B cell (primary cell): ENCODE data around the gene BMAL1. TPM values are rescaled to one million over a fixed set of nuclear protein-coding genes. Genes with fewer than 3 reads are reported as not detected.
"Not testable (repeated sequence)": the region's sequence is repeated elsewhere in the genome, so short reads cannot be mapped to it uniquely, and the experiment has no call there.

Experiments used
- ATAC-seq: fragments of 200-7000 bp; cut with Tn5 transposase; one replicate; pipeline ENCODE4 v1.10.0; 2021; ENCODE audit warnings: low read depth, mild to moderate bottlenecking, moderate number of reproducible peaks, moderate library complexity
- CTCF ChIA-PET: fragments of 350-600 bp; sonication (Branson Sonifier 250); formaldehyde crosslinking; loops from one replicate; lab custom pipeline; 2021; ENCODE audit warnings: antibody characterized with exemption, inconsistent platforms; lab: Charles Lee
- POLR2A ChIA-PET: fragments of 350-600 bp; sonication (Branson Sonifier 250); formaldehyde crosslinking; loops from one replicate; lab custom pipeline; 2021; ENCODE audit warnings: antibody characterized with exemption; lab: Charles Lee
- DNase-seq: peaks from one replicate; pipeline ENCODE4 v3.0.0; 2013
- H2AFZ ChIP-seq: 2 replicates; pipeline ENCODE4 v1.6.1; 2012; ENCODE audit warnings: mild to moderate bottlenecking, low read depth, low read length; ENCODE audit not compliant: insufficient read depth, poor library complexity, severe bottlenecking
- H3K27ac ChIP-seq, 2 donors: 1 replicate in 1 of 2; 2 replicates in 1 of 2; pipeline ENCODE4 v1.5.1; 2012 to 2013; ENCODE audit warnings: low read length in 2 of 2, mild to moderate bottlenecking in 2 of 2, moderate library complexity in 1 of 2
- H3K27me3 ChIP-seq, 4 experiments: fragments of 200-600 bp in 1 of 4; sonication (generic) in 1 of 4; replicated peaks in 1 of 4; 1 replicate in 2 of 4; 2 replicates in 2 of 4; pipeline versions ENCODE4 v1.6.1 to v1.7.0; 2013 to 2016; ENCODE audit warnings: low read length in 3 of 4, mild to moderate bottlenecking in 2 of 4, mixed read lengths in 1 of 4, moderate library complexity in 1 of 4; ENCODE audit not compliant: insufficient read depth in 4 of 4, control insufficient read depth in 3 of 4; ENCODE audit errors: control extremely low read depth in 1 of 4
- H3K36me3 ChIP-seq, 2 experiments: replicated peaks in 1 of 2; 1 replicate in 1 of 2; 2 replicates in 1 of 2; pipeline versions ENCODE4 v1.6.1 to v1.7.1; 2013; ENCODE audit warnings: low read length in 1 of 2; ENCODE audit not compliant: insufficient read depth in 2 of 2, control insufficient read depth in 1 of 2; ENCODE audit errors: control extremely low read depth in 1 of 2, extremely low read depth in 1 of 2
- H3K4me1 ChIP-seq, 2 donors: fragments of 200-600 bp in 1 of 2; sonication (generic) in 1 of 2; 1 replicate in 1 of 2; 2 replicates in 1 of 2; pipeline versions ENCODE4 v1.5.1 to v1.6.1; 2013 to 2017; ENCODE audit warnings: low read length in 2 of 2; ENCODE audit not compliant: control insufficient read depth in 2 of 2, insufficient read depth in 2 of 2
- H3K4me2 ChIP-seq: replicated peaks from 2 replicates; pipeline ENCODE3; 2012; ENCODE audit warnings: mild to moderate bottlenecking, low read depth, low read length; ENCODE audit not compliant: poor library complexity, severe bottlenecking
- H3K4me3 ChIP-seq, 5 experiments: fragments of 200-600 bp in 1 of 5; sonication (generic) in 1 of 5; 1 replicate in 3 of 5; 2 replicates in 2 of 5; pipeline versions ENCODE4 v1.5.1 to v1.7.0; 2011 to 2016; ENCODE audit warnings: low read length in 4 of 5, mild to moderate bottlenecking in 4 of 5, low read depth in 2 of 5, control low read depth in 1 of 5, moderate library complexity in 1 of 5; ENCODE audit not compliant: insufficient read depth in 1 of 5; ENCODE audit errors: control extremely low read depth in 1 of 5, extremely low read depth in 1 of 5
- H3K79me2 ChIP-seq: fragments of 200-600 bp; sonication (generic); one replicate; pipeline ENCODE4 v1.6.0; 2016; ENCODE audit warnings: low read length; ENCODE audit not compliant: control insufficient read depth, insufficient read depth
- H3K9ac ChIP-seq: fragments of 200-600 bp; sonication (generic); 2 replicates; pipeline ENCODE4 v1.6.1; 2017; ENCODE audit warnings: mild to moderate bottlenecking, low read length, moderate library complexity
- H3K9me3 ChIP-seq, 3 donors: one replicate each; pipeline versions ENCODE4 v1.6.1 to v1.7.1; 2013; ENCODE audit warnings: low read length in 2 of 3; ENCODE audit not compliant: control insufficient read depth in 2 of 3, insufficient read depth in 1 of 3; ENCODE audit errors: control extremely low read depth in 1 of 3
- H4K20me1 ChIP-seq: 2 replicates; pipeline ENCODE4 v1.6.0; 2012; ENCODE audit warnings: mild to moderate bottlenecking, low read length; ENCODE audit not compliant: insufficient read depth, control insufficient read depth, poor library complexity, severe bottlenecking
- H3K27ac Mint-ChIP-seq: one replicate; pipeline ENCODE4 v1.8.0; 2021; ENCODE audit warnings: mixed read lengths
- H3K27me3 Mint-ChIP-seq: one replicate; pipeline ENCODE4 v1.8.0; 2021; ENCODE audit warnings: mixed read lengths
- H3K4me1 Mint-ChIP-seq: one replicate; pipeline ENCODE4 v1.8.0; 2021; ENCODE audit warnings: mixed read lengths
- H3K4me3 Mint-ChIP-seq: one replicate; pipeline ENCODE4 v1.8.0; 2021; ENCODE audit warnings: mixed read lengths
- H3K9me3 Mint-ChIP-seq: one replicate; pipeline ENCODE4 v1.8.0; 2022; ENCODE audit warnings: mixed read lengths; ENCODE audit not compliant: insufficient read depth
- CTCF ChIP-seq: fragments of 200-600 bp; IDR thresholded peaks from one replicate; pipeline ENCODE4 v1.8.0; 2022; ENCODE audit warnings: antibody characterized with exemption, mild to moderate bottlenecking
- EZH2 ChIP-seq: IDR thresholded peaks from 2 replicates; pipeline ENCODE4 v1.6.1; 2012; ENCODE audit warnings: borderline replicate concordance, low read depth, mild to moderate bottlenecking, moderate library complexity, low read length; ENCODE audit not compliant: insufficient read depth, poor library complexity, severe bottlenecking
- WGBS: methylation state at CpG from one replicate; pipeline ENCODE4 v1.1.5; 2013; ENCODE audit warnings: missing lambda C conversion rate; ENCODE audit not compliant: insufficient coverage; 5-methylcytosine and 5-hydroxymethylcytosine counted together
- intact Hi-C: fragments of 100-400 bp; cut with micrococcal nuclease; formaldehyde crosslinking; loops from one replicate; pipeline ENCODE4 v1.10.0; 2022
- polyA plus RNA-seq: library from polyadenylated mRNA; depleted of rRNA; stranded (reverse); fragments of >200 nt; gene quantifications from 2 replicates; pipeline ENCODE4 v1.2.3, GENCODE V29; 2012
- total RNA-seq, 2 donors: library from RNA; stranded (reverse); fragments of 120-200 nt in 1 of 2; gene quantifications; 1 replicate in 1 of 2; 2 replicates in 1 of 2; pipeline versions ENCODE4 v1.2.3 to v1.2.4, GENCODE V29; 2013 to 2022

Gene BMAL1
- total and polyA plus RNA-seq, 2 donors (not counting 1 experiment from before 2014, with no cell fraction given), result 8.6 to 39.1 TPM

- peaks cover 61% of the 10 kb centered on the region for H3K79me2 ChIP-seq
- peaks cover 28% of the 10 kb centered on the region for H4K20me1 ChIP-seq
- Mint-ChIP-seq H3K9me3 (peaks cover 3% of the 10 kb centered on the region), H3K27me3 (no peaks in the 10 kb centered on the region), H3K27ac (no peak overlapping the region), H3K4me1 (peaks cover 33% of the 10 kb centered on the region), H3K4me3 (no peak overlapping the region)
- no peak overlapping the region for H3K4me3 ChIP-seq
- TF ChIP-seq CTCF (no peak), EZH2 (no peak)
- H3K27me3 ChIP-seq, result no peaks in the 10 kb centered on the region
- H2AFZ ChIP-seq, result no peak overlapping the region
- no peak for DNase-seq
- no peak overlapping the region for H3K4me2 ChIP-seq
- peaks cover under 1 to 4% (median 4%) of the 10 kb centered on the region in 3 donors for H3K9me3 ChIP-seq
- WGBS, result 97% methylated on average over 3 of the region's 6 CpGs
- no peak overlapping the region for H3K27ac ChIP-seq
- H3K9ac ChIP-seq, result no peak overlapping the region
- peaks cover 0 to 3% of the 10 kb centered on the region in 2 donors for H3K4me1 ChIP-seq
- H3K36me3 ChIP-seq, result peaks cover 0 to 2% of the 10 kb centered on the region in 2 experiments
- no peak for ATAC-seq
- intact Hi-C loops, result no loop called here
- POLR2A ChIA-PET, result no interaction called here
- CTCF ChIA-PET, result interaction anchor here (1.0 kb wide), 1 partner anchor 31 kb away, joined by 3 read pairs; no protein-coding TSS in a partner anchor
Observed at GRCh38 chr11:13434247-13435205, 156.9 kb downstream of the BMAL1 start.

GRCh38 chr11:13436836-13437235, 159.2 kb downstream of the BMAL1 start:
- peaks cover 32% of the 10 kb centered on the region for H4K20me1 ChIP-seq
- H3K4me1 ChIP-seq, H3K27me3 ChIP-seq, H3K9ac ChIP-seq, H3K27ac ChIP-seq, H3K27ac Mint-ChIP-seq, H3K4me2 ChIP-seq, H2AFZ ChIP-seq, H3K27me3 Mint-ChIP-seq, ATAC-seq, CTCF ChIA-PET, intact Hi-C loops, H3K36me3 ChIP-seq, POLR2A ChIA-PET, DNase-seq, H3K9me3 Mint-ChIP-seq, H3K9me3 ChIP-seq, H3K4me3 Mint-ChIP-seq, H3K4me3 ChIP-seq: not testable (repeated sequence)
- peaks cover 50% of the 10 kb centered on the region for H3K79me2 ChIP-seq
- 93% methylated on average over 7 of the region's 7 CpGs for WGBS
- H3K4me1 Mint-ChIP-seq, result peaks cover 32% of the 10 kb centered on the region

Other genes with a start within 250 kb of the BMAL1 start
- gene BTBD10, start 185.4 kb downstream of the BMAL1 start, total RNA-seq, result 19.6 and 22.8 TPM in 2 replicates
- 8.2 and 13.3 TPM in 2 replicates for gene BTBD10, start 185.4 kb downstream of the BMAL1 start, polyA plus RNA-seq
- not detected in 2 replicates for gene PTH, start 218.2 kb downstream of the BMAL1 start, total RNA-seq
- not detected in 2 replicates for gene PTH, start 218.2 kb downstream of the BMAL1 start, polyA plus RNA-seq